GM19351 (cell line): Measurements from ENCODE around the gene C1QTNF1.

Source experiments
- ATAC-seq: cut with Tn5 transposase; IDR thresholded peaks from one replicate; pipeline ENCODE4 v1.9.1; 2021; ENCODE audit warnings: mild to moderate bottlenecking, moderate library complexity; ENCODE audit not compliant: unreplicated experiment

The C1QTNF1 gene

DNA sequence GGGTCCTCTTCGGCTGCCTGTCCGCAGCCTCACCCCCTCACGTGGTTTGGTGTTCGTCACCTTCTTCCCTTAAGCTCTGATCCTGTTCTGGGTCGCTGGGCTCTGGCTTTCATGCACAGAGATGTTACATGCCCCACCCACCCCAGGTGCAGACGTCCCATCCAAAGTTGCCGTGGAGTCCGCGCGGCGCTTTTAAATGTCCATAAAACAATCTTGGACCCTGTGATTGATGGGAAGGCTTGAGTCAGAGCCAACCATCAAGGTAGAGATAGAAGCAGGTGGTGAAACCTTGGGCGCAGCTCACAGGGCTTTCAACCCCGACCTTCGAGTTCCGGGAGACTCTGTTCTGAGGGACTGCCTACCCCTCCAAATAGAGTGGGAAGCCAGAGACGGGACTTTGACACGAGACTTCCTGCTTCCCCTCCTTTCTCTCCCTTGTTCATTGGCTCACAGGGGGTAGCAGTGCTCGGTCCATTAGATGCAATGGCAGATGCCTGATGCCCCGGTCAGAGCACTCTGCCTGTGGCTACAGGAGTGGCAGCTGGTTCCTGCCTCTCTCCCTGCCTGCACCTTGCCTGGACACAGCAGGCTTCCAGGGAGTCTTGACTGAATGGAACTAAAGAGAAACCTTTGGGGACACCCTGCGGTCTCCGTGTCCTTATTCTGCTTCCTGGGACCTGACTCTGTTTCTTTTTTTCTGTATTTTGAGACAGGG, 54.7 kb downstream of the C1QTNF1 start:
- ATAC-seq: no peak

- ATAC-seq: no peak
These were observed 55.6 kb downstream of the C1QTNF1 start for GRCh38 chr17:79079421-79080200.

DNA sequence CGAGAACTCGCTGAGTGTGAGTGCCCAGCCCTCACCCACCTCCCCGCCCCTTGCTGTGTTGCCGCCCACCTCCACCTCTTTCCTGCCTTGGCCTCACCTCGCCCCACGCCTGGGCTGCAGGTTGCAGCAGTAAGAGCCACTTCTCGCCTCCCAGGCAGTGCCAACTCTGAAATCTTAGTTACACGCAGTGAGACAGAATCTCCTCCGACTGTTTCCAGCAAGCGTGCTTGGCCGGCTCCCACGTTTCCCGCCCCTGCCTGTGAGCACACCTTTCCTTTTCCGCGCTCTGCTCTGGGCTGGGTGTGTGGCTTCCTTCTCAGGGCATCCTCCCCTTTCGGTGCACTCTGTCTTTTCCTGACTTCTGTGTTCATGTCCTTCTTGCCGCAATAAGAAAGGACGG, 56.4 kb downstream of the C1QTNF1 start:
- ATAC-seq: no peak

GRCh38 chr17:79080761-79081290, 56.9 kb downstream of the C1QTNF1 start:
- no peak for ATAC-seq

GRCh38 chr17:79081571-79082276, 57.8 kb downstream of the C1QTNF1 start:
- ATAC-seq: no peak

GRCh38 chr17:79082311-79083190, 58.6 kb downstream of the C1QTNF1 start:
- no peak for ATAC-seq

GRCh38 chr17:79083191-79083971, 59.4 kb downstream of the C1QTNF1 start:
- ATAC-seq: no peak

DNA sequence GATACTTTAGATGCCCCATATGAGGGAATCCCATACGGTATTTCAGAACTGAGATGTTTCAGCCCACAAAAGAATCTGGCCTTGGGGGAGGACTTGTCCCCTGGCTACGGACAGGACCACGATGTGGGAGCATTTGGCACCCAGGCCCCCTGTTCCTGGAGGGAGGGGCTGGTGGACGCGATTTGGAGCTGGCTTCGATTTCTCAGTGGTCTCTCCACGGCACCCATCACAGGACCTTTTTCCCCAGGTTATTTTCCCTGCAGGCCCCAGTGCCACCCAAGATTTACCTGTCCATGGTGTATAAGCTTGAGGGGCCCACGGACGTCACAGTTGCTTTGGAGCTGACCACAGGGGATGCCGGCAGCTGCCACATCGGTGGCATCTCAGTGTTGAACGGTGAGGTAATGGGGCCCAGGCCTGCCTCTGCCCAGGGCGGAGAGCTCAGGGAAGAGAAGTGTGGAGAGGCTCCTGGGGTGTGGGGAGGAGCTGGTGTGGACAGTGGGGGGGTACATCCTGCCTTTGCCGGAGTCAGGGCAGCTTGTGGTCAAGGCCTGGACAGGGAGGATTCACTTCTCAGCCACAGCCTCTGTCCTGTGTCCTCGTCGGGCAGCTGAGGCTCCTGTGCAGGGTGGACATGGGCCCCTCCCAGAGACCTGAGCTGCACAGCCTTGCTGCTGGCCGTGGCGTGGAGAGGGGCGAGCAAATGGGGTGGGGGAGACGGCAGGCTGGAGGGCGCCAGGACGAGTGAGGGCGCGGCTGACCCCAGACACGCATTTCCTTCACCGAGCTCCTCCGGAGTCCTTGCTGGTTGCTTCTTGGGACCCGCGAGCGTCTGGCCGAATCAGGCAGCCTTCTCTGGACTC, 60.6 kb downstream of the C1QTNF1 start:
- ATAC-seq: no peak

- ATAC-seq: no peak
These were observed 61.4 kb downstream of the C1QTNF1 start for GRCh38 chr17:79085154-79085920.

DNA sequence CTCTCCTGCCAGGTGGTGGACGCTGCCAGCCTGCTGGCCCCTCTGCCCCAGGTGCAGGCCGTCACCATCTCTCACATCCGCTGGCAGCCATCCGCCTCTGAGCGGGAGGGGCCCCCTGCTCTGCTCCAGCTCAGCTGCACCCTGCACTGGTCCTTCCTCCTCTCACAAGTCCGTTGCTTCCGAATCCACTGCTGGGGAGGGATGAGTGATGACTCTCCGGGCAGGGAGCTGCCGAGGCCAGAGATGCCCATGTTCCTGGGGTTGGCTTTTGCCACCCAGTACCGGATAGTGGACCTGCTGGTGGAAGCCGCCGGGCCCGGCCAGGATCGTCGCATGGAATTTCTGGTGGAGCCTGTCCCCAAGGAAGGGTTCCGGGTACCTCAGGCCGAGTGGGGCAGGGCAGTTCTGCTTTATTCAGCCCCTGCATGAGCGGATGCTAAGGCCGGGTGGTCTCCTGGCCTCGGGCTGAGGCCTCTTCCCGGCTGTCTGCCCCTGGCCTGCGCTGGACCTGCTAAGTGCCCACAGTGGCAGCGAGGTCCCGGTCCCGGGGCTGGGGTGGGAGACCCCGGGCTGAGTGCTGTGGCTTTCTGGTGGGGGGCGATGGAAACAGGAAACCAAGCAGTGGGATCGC, 62.1 kb downstream of the C1QTNF1 start:
- ATAC-seq: no peak

DNA sequence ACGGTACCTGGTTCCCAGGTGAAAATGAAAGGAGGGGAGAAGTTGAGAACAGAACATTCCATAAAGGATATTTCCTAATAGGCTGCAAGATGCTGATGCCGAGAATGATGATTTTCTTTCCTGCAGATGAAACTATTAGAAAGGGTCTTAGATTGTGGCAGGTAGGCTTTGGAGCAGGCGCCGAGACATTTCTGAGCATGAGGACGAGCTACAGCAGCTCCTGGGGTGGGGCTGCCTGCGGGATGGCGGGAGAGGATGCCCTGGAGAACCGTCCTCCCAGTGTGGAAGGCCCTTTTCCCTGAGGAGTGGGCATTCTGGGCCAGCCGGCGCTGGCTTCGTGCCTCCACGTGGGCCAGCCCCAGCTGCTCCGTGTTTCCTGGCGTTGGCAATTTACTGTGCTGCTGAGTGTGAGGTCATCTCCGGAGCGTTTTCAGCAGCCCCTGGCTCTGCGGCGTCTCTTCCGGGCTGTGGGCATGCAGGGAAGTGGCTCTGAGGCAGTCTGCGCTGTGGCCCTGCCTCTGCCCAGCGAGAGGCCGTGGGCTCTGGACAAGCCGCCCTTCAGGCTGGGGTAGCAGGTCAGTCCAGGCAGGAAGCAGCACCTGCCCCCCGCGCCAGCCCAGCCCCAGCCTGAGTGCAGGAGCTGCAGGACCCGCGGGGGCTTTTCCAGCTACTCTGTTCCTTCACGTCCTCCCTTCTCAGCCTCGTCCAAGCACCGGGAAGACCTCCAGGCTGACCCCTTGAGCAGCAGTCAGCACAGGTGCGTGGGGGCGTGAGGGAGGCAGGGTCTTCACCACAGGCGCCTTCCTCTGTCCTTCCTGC, 62.8 kb downstream of the C1QTNF1 start:
- no peak for ATAC-seq

DNA sequence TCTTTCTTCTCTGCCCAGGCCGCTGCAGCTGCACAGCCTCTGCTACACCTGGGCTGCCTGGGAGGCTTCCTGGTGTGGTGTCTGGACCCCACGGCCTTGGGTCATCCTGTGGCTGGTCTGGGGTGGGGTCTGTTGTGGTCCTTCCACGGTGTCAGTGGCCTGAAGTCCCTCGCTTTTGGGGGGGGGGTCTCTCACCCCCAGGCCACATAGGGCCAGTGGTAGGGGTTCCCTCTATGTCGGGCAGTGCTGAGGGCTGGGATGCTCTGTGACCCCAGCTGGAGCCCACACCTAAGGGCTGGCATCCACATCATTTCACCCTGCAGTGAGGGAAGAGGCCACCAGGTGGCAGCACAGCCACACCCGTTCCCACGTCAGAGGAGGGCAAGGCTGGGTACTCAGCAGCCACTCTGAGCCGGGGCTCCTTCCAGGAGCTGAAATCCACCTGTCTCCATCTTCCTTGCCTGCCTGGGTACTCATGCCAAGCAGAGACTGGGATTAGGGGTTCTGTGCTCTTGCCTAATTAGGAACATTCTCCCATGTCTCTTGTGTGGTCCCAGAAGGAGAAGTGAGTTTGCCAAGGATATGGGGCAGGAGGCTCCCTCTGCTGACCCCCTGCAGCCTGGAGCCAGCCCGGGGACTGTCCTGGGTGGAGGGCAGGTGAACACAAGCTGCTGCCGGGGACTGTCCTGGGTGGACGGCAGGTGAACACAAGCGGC, 63.6 kb downstream of the C1QTNF1 start:
- ATAC-seq: no peak

- no peak for ATAC-seq
These were observed 64.5 kb downstream of the C1QTNF1 start for GRCh38 chr17:79088247-79088996.

DNA sequence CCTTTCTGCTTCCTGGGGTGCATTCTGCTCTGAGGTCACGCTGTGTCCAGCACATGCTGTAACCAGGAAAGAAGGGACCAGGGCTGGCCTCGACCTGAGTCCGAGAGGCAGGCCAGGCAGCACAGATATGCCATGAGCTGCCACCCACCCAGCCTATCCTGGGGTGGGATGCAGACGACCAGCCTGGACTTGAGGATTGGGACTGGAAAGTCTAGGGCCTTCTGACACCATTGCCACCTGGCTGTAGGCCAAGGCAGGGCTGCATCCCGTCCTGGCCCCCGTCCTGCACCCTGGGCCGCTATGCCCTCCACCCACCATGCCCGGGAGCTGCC, 65.0 kb downstream of the C1QTNF1 start:
- no peak for ATAC-seq

GRCh38 chr17:79089720-79090442, 65.9 kb downstream of the C1QTNF1 start:
- ATAC-seq: no peak
